K562 (cell line): Measurements from ENCODE around the gene TAL1. TPM values are rescaled to one million over a fixed set of nuclear protein-coding genes. Genes with fewer than 3 reads are reported as not detected.

Source experiments
- CREB1 ChIP-seq, 2 experiments: sonication (generic) in 1 of 2; formaldehyde crosslinking in 1 of 2; IDR thresholded peaks; 2 replicates each; pipeline versions ENCODE4 v1.6.1 to v1.8.0; 2012 to 2022; ENCODE audit warnings: inconsistent platforms in 1 of 2, mild to moderate bottlenecking in 1 of 2, missing genetic modification reagents in 1 of 2, moderate library complexity in 1 of 2
- DNMT1 ChIP-seq: fragments of 450-650 bp; IDR thresholded peaks from 2 replicates; pipeline ENCODE4 v1.6.1; 2016; ENCODE audit warnings: antibody characterized with exemption, mild to moderate bottlenecking
- FOXA1 ChIP-seq: fragments of 450-650 bp; IDR thresholded peaks from 2 replicates; pipeline ENCODE4 v1.6.1; 2016; ENCODE audit warnings: mild to moderate bottlenecking, borderline replicate concordance
- PML ChIP-seq: IDR thresholded peaks from 2 replicates; pipeline ENCODE4 v1.6.1; 2012; ENCODE audit warnings: low read length, inconsistent platforms
- SOX6 ChIP-seq: fragments of 450-650 bp; IDR thresholded peaks from 2 replicates; pipeline ENCODE4 v1.6.1; 2014; ENCODE audit warnings: mild to moderate bottlenecking
- TCFL5 ChIP-seq: fragments of 250-450 bp; sonication (Bioruptor Pico); conservative IDR thresholded peaks from 2 replicates; pipeline ENCODE4 v1.6.1; 2021; ENCODE audit warnings: mild to moderate bottlenecking, moderate library complexity, matching md5 sums
- WHSC1 ChIP-seq: IDR thresholded peaks from one replicate; pipeline ENCODE4 v1.6.1; 2012; ENCODE audit warnings: low read length, control low read depth, inconsistent platforms
- YBX1 ChIP-seq: fragments of 450-650 bp; IDR thresholded peaks from 2 replicates; pipeline ENCODE4 v1.7.1; 2016; ENCODE audit warnings: mild to moderate bottlenecking
- ZC3H4 ChIP-seq: sonication (generic); formaldehyde crosslinking; IDR thresholded peaks from 2 replicates; pipeline ENCODE4 v1.9.0; 2021; ENCODE audit warnings: missing genetic modification reagents, borderline replicate concordance
- ZNF696 ChIP-seq: fragments of 250-450 bp; sonication (Bioruptor Pico); conservative IDR thresholded peaks from 2 replicates; pipeline ENCODE4 v1.4.0; 2020; ENCODE audit warnings: mild to moderate bottlenecking, moderate library complexity
- polyA plus RNA-seq, 8 experiments: library from polyadenylated mRNA; depleted of rRNA in 4 of 8; stranded (reverse) in 5 of 8; unstranded in 3 of 8; fragments of >200 nt; fragmentation: Nextera tagmentation in 2 of 8; fragmentation: Illumina TruSeq in 1 of 8; extraction: Ambion mirVana in 2 of 8; extraction: Trizol in 1 of 8; gene quantifications; 2 replicates each; pipeline versions ENCODE4 v1.2.1 to v1.2.3, GENCODE V29; 2011 to 2014; ENCODE audit warnings: inconsistent platforms in 1 of 8, missing spikeins in 1 of 8
- total RNA-seq, 7 experiments: library from RNA; depleted of rRNA in 6 of 7; stranded (reverse); fragments of >200 nt in 6 of 7; fragmentation: Illumina TruSeq in 2 of 7; extraction: Trizol in 2 of 7; gene quantifications; 2 replicates each; pipeline versions ENCODE4 v1.2.1 to v1.2.3, GENCODE V29; 2011 to 2021; ENCODE audit warnings: low replicate concordance in 1 of 7
- TF ChIP-seq, protein P1 (sequence below), 2 experiments: IDR thresholded peaks; 2 replicates each; pipeline ENCODE4 v1.6.1; 2011; ENCODE audit warnings: borderline replicate concordance in 1 of 2, control low read depth in 1 of 2, low read depth in 1 of 2, low read length in 1 of 2, mild to moderate bottlenecking in 1 of 2, mixed read lengths in 1 of 2, moderate library complexity in 1 of 2; ENCODE audit not compliant: insufficient read depth in 1 of 2, insufficient read length in 1 of 2, poor library complexity in 1 of 2, severe bottlenecking in 1 of 2; ENCODE audit errors: extremely low read depth in 1 of 2
- TF ChIP-seq, protein P2 (sequence below): sonication (generic); formaldehyde crosslinking; IDR thresholded peaks from 2 replicates; pipeline ENCODE4 v1.4.0; 2020; ENCODE audit warnings: mild to moderate bottlenecking, missing genetic modification reagents
- TF ChIP-seq, protein P3 (sequence below), 2 experiments: IDR thresholded peaks in 1 of 2; conservative IDR thresholded peaks in 1 of 2; 2 replicates each; pipeline ENCODE4 v1.6.1; 2016; ENCODE audit warnings: low read depth in 2 of 2, mild to moderate bottlenecking in 1 of 2, missing compliant biosample characterization in 1 of 2, missing genetic modification characterization in 1 of 2, moderate library complexity in 1 of 2
- TF ChIP-seq, protein P4 (sequence below): fragments of 200-800 bp; sonication (Bioruptor generic); IDR thresholded peaks from 2 replicates; pipeline ENCODE4 v1.6.1; 2016; ENCODE audit warnings: missing genetic modification characterization, missing compliant biosample characterization
- TF ChIP-seq, protein P5 (sequence below): fragments of 250-450 bp; sonication (Bioruptor Pico); IDR thresholded peaks from 2 replicates; pipeline ENCODE4 v1.8.0; 2021; ENCODE audit warnings: borderline replicate concordance, mild to moderate bottlenecking, moderate library complexity; ENCODE audit not compliant: poor library complexity, severe bottlenecking

The TAL1 gene
- total and polyA plus RNA-seq, 9 of the 15 experiments (the other 6 are each of a cell fraction or from before 2014, with no cell fraction given) = 18.5 to 106 (median 59.7) TPM

DNA sequence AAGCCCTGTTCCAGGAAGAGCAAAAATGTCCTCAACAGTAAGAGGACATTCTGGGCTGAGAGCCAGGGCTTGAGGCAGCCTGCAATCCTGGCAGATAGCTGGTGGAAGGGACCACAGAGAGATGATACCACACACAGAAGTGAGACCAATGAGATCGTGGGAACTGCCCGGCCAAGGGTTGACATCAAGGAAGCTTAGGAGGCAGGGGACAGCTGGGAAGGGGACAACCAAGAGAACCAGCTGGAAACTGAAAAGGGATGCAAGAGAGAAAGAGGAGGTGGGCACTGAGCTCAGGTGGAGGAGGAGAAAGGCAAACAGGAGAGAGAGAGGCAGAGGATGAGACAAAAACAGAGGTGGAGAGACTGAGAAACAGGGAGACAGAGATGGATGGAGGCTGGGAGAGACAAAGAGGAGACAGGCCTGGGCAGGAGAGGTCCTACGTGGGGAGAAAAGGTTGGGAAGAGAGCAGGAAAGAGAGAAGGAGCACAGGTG lies 51.4 kb downstream of the TAL1 start (continued):
- no peak for TF ChIP-seq PML
- TF ChIP-seq YBX1 = peak; percentile 77; the same call in 1 of the 2 replicates
- TF ChIP-seq WHSC1 = no peak
- TF ChIP-seq, protein P1, sequence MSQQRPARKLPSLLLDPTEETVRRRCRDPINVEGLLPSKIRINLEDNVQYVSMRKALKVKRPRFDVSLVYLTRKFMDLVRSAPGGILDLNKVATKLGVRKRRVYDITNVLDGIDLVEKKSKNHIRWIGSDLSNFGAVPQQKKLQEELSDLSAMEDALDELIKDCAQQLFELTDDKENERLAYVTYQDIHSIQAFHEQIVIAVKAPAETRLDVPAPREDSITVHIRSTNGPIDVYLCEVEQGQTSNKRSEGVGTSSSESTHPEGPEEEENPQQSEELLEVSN (IDR thresholded peaks at IDR 0.05; ENCODE audit: borderline replicate concordance in 1 of 2, extremely low read depth in 1 of 2, insufficient read depth in 1 of 2, insufficient read length in 1 of 2, low read depth in 1 of 2, low read length in 1 of 2, poor library complexity in 1 of 2, severe bottlenecking in 1 of 2) = no peak
- no peak for TF ChIP-seq DNMT1
- TF ChIP-seq, protein P2, sequence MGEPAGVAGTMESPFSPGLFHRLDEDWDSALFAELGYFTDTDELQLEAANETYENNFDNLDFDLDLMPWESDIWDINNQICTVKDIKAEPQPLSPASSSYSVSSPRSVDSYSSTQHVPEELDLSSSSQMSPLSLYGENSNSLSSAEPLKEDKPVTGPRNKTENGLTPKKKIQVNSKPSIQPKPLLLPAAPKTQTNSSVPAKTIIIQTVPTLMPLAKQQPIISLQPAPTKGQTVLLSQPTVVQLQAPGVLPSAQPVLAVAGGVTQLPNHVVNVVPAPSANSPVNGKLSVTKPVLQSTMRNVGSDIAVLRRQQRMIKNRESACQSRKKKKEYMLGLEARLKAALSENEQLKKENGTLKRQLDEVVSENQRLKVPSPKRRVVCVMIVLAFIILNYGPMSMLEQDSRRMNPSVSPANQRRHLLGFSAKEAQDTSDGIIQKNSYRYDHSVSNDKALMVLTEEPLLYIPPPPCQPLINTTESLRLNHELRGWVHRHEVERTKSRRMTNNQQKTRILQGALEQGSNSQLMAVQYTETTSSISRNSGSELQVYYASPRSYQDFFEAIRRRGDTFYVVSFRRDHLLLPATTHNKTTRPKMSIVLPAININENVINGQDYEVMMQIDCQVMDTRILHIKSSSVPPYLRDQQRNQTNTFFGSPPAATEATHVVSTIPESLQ (CRISPR knock-in tag) = no peak
- TF ChIP-seq, protein P3, sequence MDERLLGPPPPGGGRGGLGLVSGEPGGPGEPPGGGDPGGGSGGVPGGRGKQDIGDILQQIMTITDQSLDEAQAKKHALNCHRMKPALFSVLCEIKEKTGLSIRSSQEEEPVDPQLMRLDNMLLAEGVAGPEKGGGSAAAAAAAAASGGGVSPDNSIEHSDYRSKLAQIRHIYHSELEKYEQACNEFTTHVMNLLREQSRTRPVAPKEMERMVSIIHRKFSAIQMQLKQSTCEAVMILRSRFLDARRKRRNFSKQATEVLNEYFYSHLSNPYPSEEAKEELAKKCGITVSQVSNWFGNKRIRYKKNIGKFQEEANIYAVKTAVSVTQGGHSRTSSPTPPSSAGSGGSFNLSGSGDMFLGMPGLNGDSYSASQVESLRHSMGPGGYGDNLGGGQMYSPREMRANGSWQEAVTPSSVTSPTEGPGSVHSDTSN (CRISPR knock-in tag; IDR thresholded peaks at IDR 0.05; ENCODE audit: low read depth) = no peak
- TF ChIP-seq, protein P3 (tag; conservative IDR thresholded peaks at IDR 0.05; ENCODE audit: low read depth) = no peak
- no peak for TF ChIP-seq ZNF696 (CRISPR knock-in tag)
- TF ChIP-seq, protein P4, sequence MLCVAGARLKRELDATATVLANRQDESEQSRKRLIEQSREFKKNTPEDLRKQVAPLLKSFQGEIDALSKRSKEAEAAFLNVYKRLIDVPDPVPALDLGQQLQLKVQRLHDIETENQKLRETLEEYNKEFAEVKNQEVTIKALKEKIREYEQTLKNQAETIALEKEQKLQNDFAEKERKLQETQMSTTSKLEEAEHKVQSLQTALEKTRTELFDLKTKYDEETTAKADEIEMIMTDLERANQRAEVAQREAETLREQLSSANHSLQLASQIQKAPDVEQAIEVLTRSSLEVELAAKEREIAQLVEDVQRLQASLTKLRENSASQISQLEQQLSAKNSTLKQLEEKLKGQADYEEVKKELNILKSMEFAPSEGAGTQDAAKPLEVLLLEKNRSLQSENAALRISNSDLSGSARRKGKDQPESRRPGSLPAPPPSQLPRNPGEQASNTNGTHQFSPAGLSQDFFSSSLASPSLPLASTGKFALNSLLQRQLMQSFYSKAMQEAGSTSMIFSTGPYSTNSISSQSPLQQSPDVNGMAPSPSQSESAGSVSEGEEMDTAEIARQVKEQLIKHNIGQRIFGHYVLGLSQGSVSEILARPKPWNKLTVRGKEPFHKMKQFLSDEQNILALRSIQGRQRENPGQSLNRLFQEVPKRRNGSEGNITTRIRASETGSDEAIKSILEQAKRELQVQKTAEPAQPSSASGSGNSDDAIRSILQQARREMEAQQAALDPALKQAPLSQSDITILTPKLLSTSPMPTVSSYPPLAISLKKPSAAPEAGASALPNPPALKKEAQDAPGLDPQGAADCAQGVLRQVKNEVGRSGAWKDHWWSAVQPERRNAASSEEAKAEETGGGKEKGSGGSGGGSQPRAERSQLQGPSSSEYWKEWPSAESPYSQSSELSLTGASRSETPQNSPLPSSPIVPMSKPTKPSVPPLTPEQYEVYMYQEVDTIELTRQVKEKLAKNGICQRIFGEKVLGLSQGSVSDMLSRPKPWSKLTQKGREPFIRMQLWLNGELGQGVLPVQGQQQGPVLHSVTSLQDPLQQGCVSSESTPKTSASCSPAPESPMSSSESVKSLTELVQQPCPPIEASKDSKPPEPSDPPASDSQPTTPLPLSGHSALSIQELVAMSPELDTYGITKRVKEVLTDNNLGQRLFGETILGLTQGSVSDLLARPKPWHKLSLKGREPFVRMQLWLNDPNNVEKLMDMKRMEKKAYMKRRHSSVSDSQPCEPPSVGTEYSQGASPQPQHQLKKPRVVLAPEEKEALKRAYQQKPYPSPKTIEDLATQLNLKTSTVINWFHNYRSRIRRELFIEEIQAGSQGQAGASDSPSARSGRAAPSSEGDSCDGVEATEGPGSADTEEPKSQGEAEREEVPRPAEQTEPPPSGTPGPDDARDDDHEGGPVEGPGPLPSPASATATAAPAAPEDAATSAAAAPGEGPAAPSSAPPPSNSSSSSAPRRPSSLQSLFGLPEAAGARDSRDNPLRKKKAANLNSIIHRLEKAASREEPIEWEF (CRISPR knock-in tag) = no peak
- no peak for TF ChIP-seq CREB1 (IDR thresholded peaks at IDR 0.05)
- 0 out of 2 replicates have a peak, but pooled peaks have one; percentile 21 for TF ChIP-seq CREB1 (CRISPR knock-in tag; IDR thresholded peaks at IDR 0.05)
- TF ChIP-seq SOX6 = no peak
- TF ChIP-seq, protein P5, sequence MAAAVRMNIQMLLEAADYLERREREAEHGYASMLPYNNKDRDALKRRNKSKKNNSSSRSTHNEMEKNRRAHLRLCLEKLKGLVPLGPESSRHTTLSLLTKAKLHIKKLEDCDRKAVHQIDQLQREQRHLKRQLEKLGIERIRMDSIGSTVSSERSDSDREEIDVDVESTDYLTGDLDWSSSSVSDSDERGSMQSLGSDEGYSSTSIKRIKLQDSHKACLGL (CRISPR knock-in tag) = no peak
- no peak for TF ChIP-seq ZC3H4
- TF ChIP-seq TCFL5 (CRISPR knock-in tag) = no peak
- no peak for TF ChIP-seq FOXA1
